Smooth muscle cell (in vitro differentiated cells): ENCODE data around the gene SOCS7. TPM values are rescaled to one million over a fixed set of nuclear protein-coding genes. Genes with fewer than 3 reads are reported as not detected.
A peak's percentile ranks its signal among the peaks of the same experiment; 100 is the strongest.

Experiments
- DNase-seq: peaks from one replicate; lab custom pipeline; 2025; ENCODE audit not compliant: unreplicated experiment; lab: John Stamatoyannopoulos, UW
- H2AFZ ChIP-seq: fragments of 200-600 bp; sonication (generic); 2 replicates; pipeline ENCODE4 v1.6.0; 2016; ENCODE audit warnings: antibody characterized with exemption, low read depth, mild to moderate bottlenecking
- H3F3A ChIP-seq: fragments of 200-600 bp; sonication (generic); 2 replicates; pipeline ENCODE4 v1.6.0; 2017; ENCODE audit warnings: antibody characterized with exemption, low read depth
- H3K27ac ChIP-seq: fragments of 200-600 bp; sonication (generic); 2 replicates; pipeline ENCODE4 v1.5.1; 2016; ENCODE audit warnings: low read depth, mild to moderate bottlenecking
- H3K27me3 ChIP-seq: fragments of 200-600 bp; sonication (generic); 2 replicates; pipeline ENCODE4 v1.6.1; 2016; ENCODE audit warnings: low read depth, mild to moderate bottlenecking
- H3K36me3 ChIP-seq: fragments of 200-600 bp; sonication (generic); 2 replicates; pipeline ENCODE4 v1.5.1; 2016; ENCODE audit warnings: low read depth
- H3K4me1 ChIP-seq: fragments of 200-600 bp; sonication (generic); 2 replicates; pipeline ENCODE4 v1.5.1; 2016; ENCODE audit warnings: low read depth
- H3K4me2 ChIP-seq: fragments of 200-600 bp; sonication (generic); 2 replicates; pipeline ENCODE4 v1.6.0; 2016; ENCODE audit warnings: mild to moderate bottlenecking
- H3K4me3 ChIP-seq: fragments of 200-600 bp; sonication (generic); 2 replicates; pipeline ENCODE4 v1.5.1; 2016; ENCODE audit warnings: mild to moderate bottlenecking
- H3K79me2 ChIP-seq: fragments of 200-600 bp; sonication (generic); 2 replicates; pipeline ENCODE4 v1.6.0; 2016; ENCODE audit warnings: low read depth, mild to moderate bottlenecking
- H3K9ac ChIP-seq: fragments of 200-600 bp; sonication (generic); 2 replicates; pipeline ENCODE4 v1.6.0; 2016; ENCODE audit warnings: low read depth
- H3K9me3 ChIP-seq: fragments of 200-600 bp; sonication (generic); replicated peaks from 2 replicates; pipeline ENCODE4 v1.5.1; 2016; ENCODE audit warnings: low read depth
- H4K20me1 ChIP-seq: fragments of 200-600 bp; sonication (generic); 2 replicates; pipeline ENCODE4 v1.6.0; 2016; ENCODE audit warnings: low read depth
- WGBS: methylation state at CpG from one replicate; pipeline ENCODE4 v1.1.7; 2016; ENCODE audit warnings: low lambda C conversion rate; 5-methylcytosine and 5-hydroxymethylcytosine counted together
- polyA plus RNA-seq: library from polyadenylated mRNA; unstranded; fragments of >200 nt; fragmentation: Nextera tagmentation; extraction: Ambion mirVana; gene quantifications from 2 replicates; pipeline ENCODE4 v1.2.1, GENCODE V29; 2016
- total RNA-seq: library from RNA; depleted of rRNA; stranded (reverse); fragments of >200 nt; gene quantifications from 2 replicates; pipeline ENCODE4 v1.2.3, GENCODE V29; 2014
- TF ChIP-seq, protein P1 (sequence below): fragments of 200-600 bp; sonication (generic); IDR thresholded peaks from 2 replicates; pipeline ENCODE4 v1.5.1; 2017; ENCODE audit warnings: borderline replicate concordance, mild to moderate bottlenecking, antibody characterized with exemption; ENCODE audit not compliant: insufficient read depth, poor library complexity, severe bottlenecking

The SOCS7 gene
- total and polyA plus RNA-seq, 2 experiments from 2014 or later = 0.89 to 6.2 TPM

DNA sequence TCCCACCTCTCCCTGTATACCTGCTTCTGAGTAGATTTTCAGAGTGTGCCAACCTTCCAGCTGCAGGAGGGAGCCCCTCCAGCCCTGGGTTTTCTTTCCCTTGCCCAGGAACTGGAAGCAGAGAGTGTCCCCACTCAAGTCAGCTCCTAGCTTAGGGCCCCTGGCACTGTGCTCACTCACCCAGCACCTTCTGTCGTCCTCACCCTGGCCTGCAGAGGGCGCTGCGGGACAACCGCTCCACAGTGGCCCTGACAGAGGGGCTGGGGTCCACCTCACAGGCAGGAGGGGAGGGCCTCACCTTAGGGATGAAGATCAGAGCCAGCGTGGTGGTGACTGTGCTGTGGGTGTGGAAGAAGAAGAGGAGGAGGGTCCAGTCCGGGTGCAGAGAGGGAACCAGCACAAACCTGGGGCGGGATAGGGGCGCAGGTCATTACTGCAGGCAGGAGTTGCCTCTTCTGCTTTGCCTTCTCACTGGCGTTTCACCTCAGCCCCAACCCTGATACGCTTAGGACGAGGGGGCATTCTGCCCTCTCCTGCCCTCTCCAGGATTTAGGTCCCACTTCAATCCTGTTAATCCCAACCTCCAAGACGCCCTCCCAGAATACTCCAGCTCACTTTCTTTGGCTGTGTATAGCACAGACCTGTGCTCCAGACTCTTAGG is 17.9 kb upstream of the SOCS7 start:
- Histone ChIP-seq H3K79me2 (no peaks in the 10 kb centered on the region), H3K9ac (no peak overlapping the region), H3K36me3 (no peaks in the 10 kb centered on the region), H2AFZ (no peak overlapping the region), H3K9me3 (no peaks in the 10 kb centered on the region), H3K27ac (no peak overlapping the region), H4K20me1 (no peaks in the 10 kb centered on the region), H3K4me2 (no peak overlapping the region), H3K4me1 (no peaks in the 10 kb centered on the region), H3K27me3 (peaks cover 5% of the 10 kb centered on the region), H3F3A (no peaks in the 10 kb centered on the region), H3K4me3 (no peak overlapping the region)
- WGBS = 44% methylated on average over 12 of the region's 12 CpGs
- TF ChIP-seq, protein P1, sequence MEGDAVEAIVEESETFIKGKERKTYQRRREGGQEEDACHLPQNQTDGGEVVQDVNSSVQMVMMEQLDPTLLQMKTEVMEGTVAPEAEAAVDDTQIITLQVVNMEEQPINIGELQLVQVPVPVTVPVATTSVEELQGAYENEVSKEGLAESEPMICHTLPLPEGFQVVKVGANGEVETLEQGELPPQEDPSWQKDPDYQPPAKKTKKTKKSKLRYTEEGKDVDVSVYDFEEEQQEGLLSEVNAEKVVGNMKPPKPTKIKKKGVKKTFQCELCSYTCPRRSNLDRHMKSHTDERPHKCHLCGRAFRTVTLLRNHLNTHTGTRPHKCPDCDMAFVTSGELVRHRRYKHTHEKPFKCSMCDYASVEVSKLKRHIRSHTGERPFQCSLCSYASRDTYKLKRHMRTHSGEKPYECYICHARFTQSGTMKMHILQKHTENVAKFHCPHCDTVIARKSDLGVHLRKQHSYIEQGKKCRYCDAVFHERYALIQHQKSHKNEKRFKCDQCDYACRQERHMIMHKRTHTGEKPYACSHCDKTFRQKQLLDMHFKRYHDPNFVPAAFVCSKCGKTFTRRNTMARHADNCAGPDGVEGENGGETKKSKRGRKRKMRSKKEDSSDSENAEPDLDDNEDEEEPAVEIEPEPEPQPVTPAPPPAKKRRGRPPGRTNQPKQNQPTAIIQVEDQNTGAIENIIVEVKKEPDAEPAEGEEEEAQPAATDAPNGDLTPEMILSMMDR = peak; percentile 70
- no peak for DNase-seq

DNA sequence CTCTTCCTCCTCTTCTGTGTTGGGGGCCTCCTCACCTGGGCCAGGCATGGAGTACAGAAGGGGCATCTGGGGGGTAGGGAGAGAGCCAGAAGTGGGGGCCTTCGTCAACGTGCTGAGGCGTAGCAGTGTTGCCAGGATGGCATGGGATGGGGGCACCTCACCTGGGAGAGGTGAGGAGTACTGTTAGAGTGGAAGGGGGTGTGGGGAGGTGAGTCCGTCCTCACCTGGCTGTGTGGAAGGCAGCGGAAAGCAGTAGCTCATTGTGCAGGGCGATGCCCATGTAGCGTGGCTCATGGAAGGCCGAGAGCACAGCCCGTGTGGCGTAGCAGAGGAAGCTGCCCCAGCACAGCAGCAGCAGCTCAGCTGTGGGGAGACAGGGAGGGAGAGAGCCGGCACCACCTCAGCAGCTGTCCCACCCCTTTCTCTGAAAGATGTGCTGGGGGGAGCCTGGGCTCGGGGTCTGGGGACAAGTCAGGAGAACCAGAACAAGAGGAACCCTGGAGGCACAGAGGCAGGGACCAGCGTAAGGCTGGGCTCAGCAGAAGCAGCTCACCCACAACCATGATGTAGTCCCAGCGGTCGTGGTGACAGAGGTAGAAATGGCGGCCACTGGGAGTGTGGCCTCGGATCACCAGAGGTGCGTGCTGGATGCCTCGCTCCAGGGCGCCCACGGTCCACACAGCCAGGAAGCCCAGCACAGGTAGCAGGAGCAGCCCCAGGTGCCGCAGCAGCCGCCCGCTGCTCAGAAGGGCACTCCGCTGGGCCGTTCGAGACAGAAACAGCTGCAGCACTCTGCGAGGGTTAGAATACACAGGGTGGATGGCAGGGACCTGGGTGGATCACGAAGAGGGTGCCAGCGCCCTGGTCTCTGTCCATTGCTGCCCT is 16.9 kb upstream of the SOCS7 start:
- Histone ChIP-seq H3K9ac (no peak overlapping the region), H3K36me3 (no peaks in the 10 kb centered on the region), H3F3A (no peaks in the 10 kb centered on the region), H3K4me1 (no peaks in the 10 kb centered on the region), H3K9me3 (no peaks in the 10 kb centered on the region), H3K27me3 (peaks cover 5% of the 10 kb centered on the region), H3K27ac (no peak overlapping the region), H4K20me1 (no peaks in the 10 kb centered on the region), H3K79me2 (no peaks in the 10 kb centered on the region), H2AFZ (no peak overlapping the region), H3K4me2 (no peak overlapping the region), H3K4me3 (no peak overlapping the region)
- no peak for DNase-seq
- TF ChIP-seq, protein P1 = no peak
- 94% methylated on average over 29 of the region's 30 CpGs for whole genome bisulfite sequencing

DNA sequence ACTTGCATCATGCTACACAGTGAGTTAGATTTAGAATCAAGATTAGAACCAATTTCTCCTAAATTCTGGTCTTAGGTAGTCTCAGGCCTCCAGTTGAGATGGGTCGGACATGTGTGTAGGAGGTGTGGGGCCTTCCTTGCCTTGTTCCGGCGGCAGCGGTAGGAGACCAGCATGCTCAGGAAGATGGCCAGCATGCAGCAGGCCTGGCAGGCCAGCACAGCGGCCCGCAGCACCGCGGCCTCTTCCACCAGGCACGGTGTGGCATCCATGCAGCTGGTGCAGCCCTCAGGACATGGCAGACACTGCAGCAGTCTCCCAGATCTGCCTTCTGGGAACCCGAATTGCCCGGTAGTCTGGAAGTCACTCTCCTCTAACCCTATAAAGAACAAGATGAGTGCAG is 14.8 kb upstream of the SOCS7 start:
- H4K20me1 ChIP-seq = no peaks in the 10 kb centered on the region
- H3K27ac ChIP-seq = no peak overlapping the region
- H3K4me2 ChIP-seq = no peak overlapping the region
- no peak overlapping the region for H2AFZ ChIP-seq
- TF ChIP-seq, protein P1 = no peak
- H3K9me3 ChIP-seq = no peaks in the 10 kb centered on the region
- H3K9ac ChIP-seq = no peak overlapping the region
- H3K4me3 ChIP-seq = no peak overlapping the region
- no peaks in the 10 kb centered on the region for H3K4me1 ChIP-seq
- H3K27me3 ChIP-seq = peaks cover 5% of the 10 kb centered on the region
- no peaks in the 10 kb centered on the region for H3K36me3 ChIP-seq
- no peak for DNase-seq
- 95% methylated on average over 11 of the region's 11 CpGs for WGBS
- no peaks in the 10 kb centered on the region for H3F3A ChIP-seq
- H3K79me2 ChIP-seq = no peaks in the 10 kb centered on the region
